MM.1S (cell line): ENCODE results near the gene COL27A1.
"Not testable (repeated sequence)": the region's sequence is repeated elsewhere in the genome, so short reads cannot be mapped to it uniquely, and the experiment has no call there.

Source experiments
- DNase-seq: peaks from one replicate; pipeline ENCODE4 v3.0.0-alpha.2; 2015
- H2AFZ ChIP-seq: fragments of 300-600 bp; sonication (generic); 2 replicates; pipeline ENCODE4 v1.6.0; 2016; ENCODE audit warnings: antibody characterized with exemption, low read length
- H3F3A ChIP-seq: fragments of 300-600 bp; sonication (generic); 2 replicates; pipeline ENCODE4 v1.6.1; 2016; ENCODE audit warnings: mild to moderate bottlenecking, antibody characterized with exemption, low read length, moderate library complexity, mixed read lengths; ENCODE audit not compliant: insufficient read depth
- H3K27ac ChIP-seq: fragments of 300-600 bp; sonication (generic); 2 replicates; pipeline ENCODE4 v1.5.1; 2016; ENCODE audit warnings: mild to moderate bottlenecking, low read length
- H3K27me3 ChIP-seq: fragments of 300-600 bp; sonication (generic); replicated peaks from 2 replicates; pipeline ENCODE4 v1.6.0; 2016; ENCODE audit warnings: low read length; ENCODE audit not compliant: insufficient read depth
- H3K36me3 ChIP-seq: fragments of 300-600 bp; sonication (generic); replicated peaks from 2 replicates; pipeline ENCODE4 v1.6.1; 2016; ENCODE audit warnings: mild to moderate bottlenecking, low read length, mixed read lengths; ENCODE audit not compliant: insufficient read depth
- H3K4me1 ChIP-seq: fragments of 300-600 bp; sonication (generic); 2 replicates; pipeline ENCODE4 v1.6.1; 2016; ENCODE audit warnings: low read length, mixed read lengths
- H3K4me2 ChIP-seq: fragments of 300-600 bp; sonication (generic); 2 replicates; pipeline ENCODE4 v1.6.0; 2016; ENCODE audit warnings: low read depth, low read length
- H3K4me3 ChIP-seq: fragments of 300-600 bp; sonication (generic); 2 replicates; pipeline ENCODE4 v1.5.1; 2016; ENCODE audit warnings: low read length, mixed read lengths
- H3K79me2 ChIP-seq: fragments of 300-600 bp; sonication (generic); 2 replicates; pipeline ENCODE4 v1.6.1; 2016; ENCODE audit warnings: mixed run types, low read length, mixed read lengths
- H3K9ac ChIP-seq: fragments of 300-600 bp; sonication (generic); 2 replicates; pipeline ENCODE4 v1.6.1; 2016; ENCODE audit warnings: low read length, mixed read lengths
- H3K9me2 ChIP-seq: fragments of 300-600 bp; sonication (generic); replicated peaks from 2 replicates; pipeline ENCODE4 v1.6.1; 2016; ENCODE audit warnings: mild to moderate bottlenecking, low read length, mixed read lengths; ENCODE audit not compliant: insufficient read depth
- H3K9me3 ChIP-seq: fragments of 300-600 bp; sonication (generic); replicated peaks from 2 replicates; pipeline ENCODE4 v1.6.1; 2016; ENCODE audit warnings: mild to moderate bottlenecking, low read length, mixed read lengths; ENCODE audit not compliant: insufficient read depth
- H4K20me1 ChIP-seq: fragments of 300-600 bp; sonication (generic); 2 replicates; pipeline ENCODE4 v1.6.1; 2016; ENCODE audit warnings: mild to moderate bottlenecking, low read length, moderate library complexity, mixed read lengths; ENCODE audit not compliant: insufficient read depth
- EZH2 ChIP-seq: fragments of 300-600 bp; sonication (generic); optimal IDR thresholded peaks from 2 replicates; pipeline ENCODE3; 2017; ENCODE audit warnings: low read depth, mild to moderate bottlenecking, antibody characterized with exemption, low read length, mixed read lengths
- EZH2phosphoT487 ChIP-seq: fragments of 300-600 bp; sonication (generic); IDR thresholded peaks from 2 replicates; pipeline ENCODE4 v1.6.1; 2018; ENCODE audit warnings: antibody characterized with exemption, low read length
- TF ChIP-seq, protein P1 (sequence below): fragments of 300-600 bp; sonication (generic); IDR thresholded peaks from 2 replicates; pipeline ENCODE4 v1.5.1; 2016; ENCODE audit warnings: antibody characterized with exemption, low read length, mixed read lengths

COL27A1 gene

DNA sequence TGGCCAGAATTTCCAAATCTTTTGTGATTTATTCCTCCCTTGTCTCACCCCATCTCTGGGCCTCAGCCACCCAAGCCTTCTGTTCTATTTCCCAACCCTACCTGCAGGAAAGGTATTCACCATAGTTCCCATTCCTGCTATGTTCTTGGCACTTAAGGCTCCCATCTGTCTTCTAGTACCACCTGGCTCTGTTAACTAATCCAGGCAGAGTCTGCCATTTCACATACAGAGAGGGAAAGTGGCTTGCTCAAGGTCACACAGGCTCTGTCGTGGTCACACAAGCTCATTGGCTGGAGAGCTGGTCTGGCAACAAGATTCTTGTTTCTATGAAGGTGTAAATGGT, 35.2 kb downstream of the COL27A1 start:
- Histone ChIP-seq H3K27ac (no peak overlapping the region), H3K4me3 (no peak overlapping the region), H3K9me2 (no peaks in the 10 kb centered on the region), H3K27me3 (no peaks in the 10 kb centered on the region), H4K20me1 (no peaks in the 10 kb centered on the region), H3F3A (no peaks in the 10 kb centered on the region), H3K4me1 (no peaks in the 10 kb centered on the region), H3K9me3 (no peaks in the 10 kb centered on the region), H3K79me2 (no peaks in the 10 kb centered on the region), H3K4me2 (no peak overlapping the region), H3K36me3 (no peaks in the 10 kb centered on the region), H3K9ac (no peak overlapping the region), H2AFZ (no peak overlapping the region)
- no peak for DNase-seq
- TF ChIP-seq EZH2phosphoT487 (no peak), EZH2 (no peak)
- TF ChIP-seq, protein P1, sequence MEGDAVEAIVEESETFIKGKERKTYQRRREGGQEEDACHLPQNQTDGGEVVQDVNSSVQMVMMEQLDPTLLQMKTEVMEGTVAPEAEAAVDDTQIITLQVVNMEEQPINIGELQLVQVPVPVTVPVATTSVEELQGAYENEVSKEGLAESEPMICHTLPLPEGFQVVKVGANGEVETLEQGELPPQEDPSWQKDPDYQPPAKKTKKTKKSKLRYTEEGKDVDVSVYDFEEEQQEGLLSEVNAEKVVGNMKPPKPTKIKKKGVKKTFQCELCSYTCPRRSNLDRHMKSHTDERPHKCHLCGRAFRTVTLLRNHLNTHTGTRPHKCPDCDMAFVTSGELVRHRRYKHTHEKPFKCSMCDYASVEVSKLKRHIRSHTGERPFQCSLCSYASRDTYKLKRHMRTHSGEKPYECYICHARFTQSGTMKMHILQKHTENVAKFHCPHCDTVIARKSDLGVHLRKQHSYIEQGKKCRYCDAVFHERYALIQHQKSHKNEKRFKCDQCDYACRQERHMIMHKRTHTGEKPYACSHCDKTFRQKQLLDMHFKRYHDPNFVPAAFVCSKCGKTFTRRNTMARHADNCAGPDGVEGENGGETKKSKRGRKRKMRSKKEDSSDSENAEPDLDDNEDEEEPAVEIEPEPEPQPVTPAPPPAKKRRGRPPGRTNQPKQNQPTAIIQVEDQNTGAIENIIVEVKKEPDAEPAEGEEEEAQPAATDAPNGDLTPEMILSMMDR, result no peak

DNA sequence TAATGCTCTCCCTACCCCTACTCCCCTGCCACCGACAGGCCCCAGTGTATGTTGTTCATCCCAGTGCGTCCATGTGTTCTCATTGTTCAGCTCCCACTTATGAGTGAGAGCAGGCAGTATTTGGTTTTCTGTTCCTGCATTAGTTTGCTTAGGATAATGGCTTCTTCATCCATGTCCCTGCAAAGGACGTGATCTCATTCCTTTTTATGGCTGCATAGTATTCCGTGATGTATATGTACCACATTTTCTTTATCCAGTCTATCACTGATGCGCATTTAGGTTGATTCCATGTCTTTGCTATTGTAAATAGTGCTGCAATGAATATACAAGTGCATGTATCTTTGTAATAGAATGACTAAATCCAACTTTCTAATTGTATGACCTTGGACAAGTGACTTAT, 36.1 kb downstream of the COL27A1 start:
- H3K27ac ChIP-seq, H2AFZ ChIP-seq, H3K4me2 ChIP-seq, H3K9me3 ChIP-seq, H3K36me3 ChIP-seq, H3F3A ChIP-seq, H3K27me3 ChIP-seq, H3K9me2 ChIP-seq, H3K79me2 ChIP-seq, H3K4me1 ChIP-seq, H3K4me3 ChIP-seq, H4K20me1 ChIP-seq, DNase-seq, H3K9ac ChIP-seq: not testable (repeated sequence)

DNA sequence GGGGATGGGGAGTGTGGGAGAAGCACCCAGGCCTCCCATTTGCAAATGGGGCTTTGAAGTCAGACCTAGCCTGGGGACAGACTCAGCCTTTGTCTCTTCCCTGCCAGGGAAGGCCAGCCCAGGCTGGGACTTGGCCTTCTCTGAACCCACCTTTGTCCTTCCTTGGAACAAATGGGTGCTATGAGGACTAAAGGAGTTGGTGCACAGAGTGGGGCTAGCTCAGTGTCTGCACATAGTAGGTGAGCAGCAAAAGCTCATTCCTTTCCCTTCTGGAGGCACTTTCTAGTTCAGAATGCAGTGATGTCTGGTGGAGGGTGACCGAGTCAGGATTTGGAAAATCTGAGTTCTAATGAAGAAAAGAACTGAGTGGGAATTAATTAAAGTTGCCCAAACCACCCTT, 37.2 kb downstream of the COL27A1 start:
- Histone ChIP-seq H3K9me3 (no peaks in the 10 kb centered on the region), H3K9ac (no peak overlapping the region), H3K79me2 (no peaks in the 10 kb centered on the region), H4K20me1 (no peaks in the 10 kb centered on the region), H3K9me2 (no peaks in the 10 kb centered on the region), H3K27ac (no peak overlapping the region), H3K4me1 (no peaks in the 10 kb centered on the region), H3K36me3 (no peaks in the 10 kb centered on the region), H3K27me3 (no peaks in the 10 kb centered on the region), H3K4me3 (no peak overlapping the region), H3F3A (no peaks in the 10 kb centered on the region), H3K4me2 (no peak overlapping the region), H2AFZ (no peak overlapping the region)
- TF ChIP-seq EZH2phosphoT487, result no peak
- no peak for TF ChIP-seq EZH2
- TF ChIP-seq, protein P1, result no peak
- no peak for DNase-seq

DNA sequence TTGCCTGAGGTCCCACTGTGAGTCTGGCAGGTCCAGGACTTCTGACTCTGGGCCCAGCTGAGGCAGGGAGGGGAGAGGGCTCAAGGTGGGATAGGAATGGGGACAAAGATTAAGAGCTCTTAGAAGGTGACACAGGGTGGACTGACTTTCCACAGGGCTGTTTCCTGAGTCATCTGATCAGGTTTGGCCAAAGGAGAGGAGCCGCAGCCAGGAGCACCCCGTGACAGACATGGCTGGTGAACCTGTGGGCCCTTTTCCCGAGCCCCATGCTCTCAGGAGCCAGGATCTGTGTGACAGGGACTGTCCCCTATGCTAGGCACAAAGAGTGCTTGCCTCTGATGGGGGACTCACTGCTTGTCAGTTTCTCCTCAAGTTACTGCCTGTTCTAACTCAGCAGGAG, 37.8 kb downstream of the COL27A1 start:
- Histone ChIP-seq H3K4me3 (no peak overlapping the region), H3K79me2 (no peaks in the 10 kb centered on the region), H3K4me2 (no peak overlapping the region), H3K36me3 (no peaks in the 10 kb centered on the region), H3K4me1 (no peaks in the 10 kb centered on the region), H3K9me3 (no peaks in the 10 kb centered on the region), H3K27ac (no peak overlapping the region), H3K9ac (no peak overlapping the region), H2AFZ (no peak overlapping the region), H3K9me2 (no peaks in the 10 kb centered on the region), H4K20me1 (no peaks in the 10 kb centered on the region), H3F3A (no peaks in the 10 kb centered on the region), H3K27me3 (no peaks in the 10 kb centered on the region)
- DNase-seq, result no peak
- TF ChIP-seq EZH2phosphoT487 (no peak), EZH2 (no peak)
- TF ChIP-seq, protein P1, result no peak
